ENCODE results near the gene OR10G4. TPM values are rescaled to one million over a fixed set of nuclear protein-coding genes. Genes with fewer than 3 reads are reported as not detected.
"Not testable (repeated sequence)": the region's sequence is repeated elsewhere in the genome, so short reads cannot be mapped to it uniquely, and the experiment has no call there.

The OR10G4 gene
- total and polyA plus RNA-seq, 10 of the 15 experiments (the other 5 are each of a cell fraction or from before 2014, with no cell fraction given): not detected

DNA sequence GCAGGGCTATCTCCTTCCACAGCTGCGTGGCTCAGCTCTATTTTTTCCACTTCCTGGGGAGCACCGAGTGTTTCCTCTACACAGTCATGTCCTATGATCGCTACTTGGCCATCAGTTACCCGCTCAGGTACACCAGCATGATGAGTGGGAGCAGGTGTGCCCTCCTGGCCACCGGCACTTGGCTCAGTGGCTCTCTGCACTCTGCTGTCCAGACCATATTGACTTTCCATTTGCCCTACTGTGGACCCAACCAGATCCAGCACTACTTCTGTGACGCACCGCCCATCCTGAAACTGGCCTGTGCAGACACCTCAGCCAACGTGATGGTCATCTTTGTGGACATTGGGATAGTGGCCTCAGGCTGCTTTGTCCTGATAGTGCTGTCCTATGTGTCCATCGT is 3.0 kb downstream of the OR10G4 start:
- DNase-seq (ENCODE audit: low read depth, low spot score); H3K27me3 ChIP-seq (replicated peaks in 1 of 2; ENCODE audit: control insufficient read depth in 2 of 2, insufficient read depth in 2 of 2, low read length in 1 of 2); H3K27ac ChIP-seq (ENCODE audit: control insufficient read depth, insufficient read depth); POLR2A ChIA-PET; H3K4me3 ChIP-seq; RAD21 ChIA-PET (ENCODE audit: unreplicated experiment); SMC1A ChIA-PET (ENCODE audit: uncharacterized antibody, unreplicated experiment); ATAC-seq; H3K4me1 ChIP-seq (ENCODE audit: control insufficient read depth, insufficient read depth, low read length); BruUV-seq (replicated peaks); H4K20me1 ChIP-seq (ENCODE audit: control insufficient read depth, insufficient read depth); H3K79me2 ChIP-seq (ENCODE audit: control insufficient read depth, insufficient read depth, low read length); intact Hi-C loops (cut with micrococcal nuclease; ENCODE audit: unreplicated experiment); FAIRE-seq; H3K4me2 ChIP-seq (ENCODE audit: control insufficient read depth, insufficient read depth); in situ Hi-C loops (cut with MboI); H3K36me3 ChIP-seq (ENCODE audit: control insufficient read depth in 2 of 2, insufficient read depth in 2 of 2, low read length in 1 of 2); H3K9me3 ChIP-seq (replicated peaks; ENCODE audit: control insufficient read depth, insufficient read depth, low read length); CTCF ChIA-PET; H3K9ac ChIP-seq (ENCODE audit: control insufficient read depth, insufficient read depth, low read length); H2AFZ ChIP-seq (ENCODE audit: control insufficient read depth, low read depth, low read length): not testable (repeated sequence)
- WGBS (ENCODE audit: insufficient coverage, insufficient replicate concordance, low lambda C conversion rate, missing lambda C conversion rate): 40% methylated on average over 5 of the region's 9 CpGs

DNA sequence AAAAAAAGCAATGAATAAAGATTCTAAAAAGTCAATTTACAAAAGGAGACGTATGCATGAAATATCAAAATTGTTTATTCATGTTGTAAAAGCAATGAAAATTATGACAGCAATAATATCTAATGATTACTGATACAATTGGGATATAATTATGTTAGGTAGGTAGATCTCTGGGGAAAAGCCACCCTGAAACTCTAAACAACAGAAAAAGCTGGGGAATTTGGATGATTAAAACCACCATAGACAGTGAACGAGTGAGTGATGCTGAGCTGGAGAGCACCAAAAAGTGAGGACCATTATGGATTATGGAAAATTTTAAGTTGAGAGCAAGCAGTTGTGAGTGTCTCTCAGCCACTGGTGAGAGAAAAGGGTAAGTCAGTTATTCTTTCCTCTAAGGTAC is 13.7 kb downstream of the OR10G4 start, which contains the start of gene OR10G8:
Gene OR10G8 (plus strand): TSS at position 301 of the 400 bp plus-strand sequence. CDS start 2,825 bp downstream, outside the sequence.
- no peak for FAIRE-seq
- SMC1A ChIA-PET (ENCODE audit: uncharacterized antibody, unreplicated experiment): no interaction called here
- no peak within 1 kb of the TSS for H3K4me2 ChIP-seq (ENCODE audit: control insufficient read depth, insufficient read depth)
- WGBS (ENCODE audit: insufficient coverage, insufficient replicate concordance, low lambda C conversion rate, missing lambda C conversion rate): 0% methylated on average over 2 of the region's 2 CpGs
- no peak within 1 kb of the TSS for H3K4me3 ChIP-seq
- POLR2A ChIA-PET: no interaction called here
- no peaks in the 10 kb centered on the region for H3K27me3 ChIP-seq (replicated peaks in 1 of 2; ENCODE audit: control insufficient read depth in 2 of 2, insufficient read depth in 2 of 2, low read length in 1 of 2)
- H3K79me2 ChIP-seq (ENCODE audit: control insufficient read depth, insufficient read depth, low read length): no peaks in the 10 kb centered on the region
- ATAC-seq: no peak
- in situ Hi-C loops (cut with MboI): no loop called here
- H2AFZ ChIP-seq (ENCODE audit: control insufficient read depth, low read depth, low read length): no peak within 1 kb of the TSS
- RAD21 ChIA-PET (ENCODE audit: unreplicated experiment): no interaction called here
- H3K9me3 ChIP-seq (replicated peaks; ENCODE audit: control insufficient read depth, insufficient read depth, low read length): no peaks in the 10 kb centered on the region
- no peaks in the 10 kb centered on the region for H3K36me3 ChIP-seq (ENCODE audit: control insufficient read depth in 2 of 2, insufficient read depth in 2 of 2, low read length in 1 of 2)
- DNase-seq (ENCODE audit: low read depth, low spot score): no peak
- CTCF ChIA-PET: no interaction called here
- H4K20me1 ChIP-seq (ENCODE audit: control insufficient read depth, insufficient read depth): no peaks in the 10 kb centered on the region
- intact Hi-C loops (cut with micrococcal nuclease; ENCODE audit: unreplicated experiment): no loop called here
- no TSS peak for BruUV-seq (replicated peaks)
- no peak within 1 kb of the TSS for H3K27ac ChIP-seq (ENCODE audit: control insufficient read depth, insufficient read depth)
- no peaks in the 10 kb centered on the region for H3K4me1 ChIP-seq (ENCODE audit: control insufficient read depth, insufficient read depth, low read length)
- H3K9ac ChIP-seq (ENCODE audit: control insufficient read depth, insufficient read depth, low read length): no peak within 1 kb of the TSS
- TF ChIP-seq SIX5 (IDR thresholded peaks at IDR 0.05; ENCODE audit: low read depth, low read length, severe bottlenecking) (no peak), FOXK2 (IDR thresholded peaks at IDR 0.05) (no peak), PAX5 (IDR thresholded peaks at IDR 0.05; ENCODE audit: borderline replicate concordance, low read depth, low read length) (no peak), CEBPB (IDR thresholded peaks at IDR 0.05; ENCODE audit: borderline replicate concordance in 1 of 2, low read depth in 2 of 2, low read length in 2 of 2) (no peak), ETV6 (conservative IDR thresholded peaks at IDR 0.05 in 1 of 2, IDR thresholded peaks at IDR 0.05 in 1 of 2; ENCODE audit: borderline replicate concordance in 1 of 2, low read depth in 1 of 2) (no peak), SUPT20H (IDR thresholded peaks at IDR 0.05; ENCODE audit: borderline replicate concordance, control insufficient read depth, low read depth, low read length) (no peak), MXI1 (IDR thresholded peaks at IDR 0.05; ENCODE audit: low read depth, low read length) (no peak), KDM1A (IDR thresholded peaks at IDR 0.05; ENCODE audit: borderline replicate concordance) (no peak), GABPA (IDR thresholded peaks at IDR 0.05; ENCODE audit: low read depth) (no peak), YY1 (IDR thresholded peaks at IDR 0.05; ENCODE audit: low read depth, low read length) (no peak), SMC3 (IDR thresholded peaks at IDR 0.05; ENCODE audit: borderline replicate concordance, low read length) (no peak), ZNF207 (IDR thresholded peaks at IDR 0.05; ENCODE audit: borderline replicate concordance) (no peak), WRNIP1 (IDR thresholded peaks at IDR 0.05; ENCODE audit: borderline replicate concordance, low read depth, low read length) (no peak), ZNF622 (IDR thresholded peaks at IDR 0.05) (no peak), NFYA (IDR thresholded peaks at IDR 0.05; ENCODE audit: borderline replicate concordance, low read depth, low read length) (no peak)
- TF ChIP-seq, protein P1, sequence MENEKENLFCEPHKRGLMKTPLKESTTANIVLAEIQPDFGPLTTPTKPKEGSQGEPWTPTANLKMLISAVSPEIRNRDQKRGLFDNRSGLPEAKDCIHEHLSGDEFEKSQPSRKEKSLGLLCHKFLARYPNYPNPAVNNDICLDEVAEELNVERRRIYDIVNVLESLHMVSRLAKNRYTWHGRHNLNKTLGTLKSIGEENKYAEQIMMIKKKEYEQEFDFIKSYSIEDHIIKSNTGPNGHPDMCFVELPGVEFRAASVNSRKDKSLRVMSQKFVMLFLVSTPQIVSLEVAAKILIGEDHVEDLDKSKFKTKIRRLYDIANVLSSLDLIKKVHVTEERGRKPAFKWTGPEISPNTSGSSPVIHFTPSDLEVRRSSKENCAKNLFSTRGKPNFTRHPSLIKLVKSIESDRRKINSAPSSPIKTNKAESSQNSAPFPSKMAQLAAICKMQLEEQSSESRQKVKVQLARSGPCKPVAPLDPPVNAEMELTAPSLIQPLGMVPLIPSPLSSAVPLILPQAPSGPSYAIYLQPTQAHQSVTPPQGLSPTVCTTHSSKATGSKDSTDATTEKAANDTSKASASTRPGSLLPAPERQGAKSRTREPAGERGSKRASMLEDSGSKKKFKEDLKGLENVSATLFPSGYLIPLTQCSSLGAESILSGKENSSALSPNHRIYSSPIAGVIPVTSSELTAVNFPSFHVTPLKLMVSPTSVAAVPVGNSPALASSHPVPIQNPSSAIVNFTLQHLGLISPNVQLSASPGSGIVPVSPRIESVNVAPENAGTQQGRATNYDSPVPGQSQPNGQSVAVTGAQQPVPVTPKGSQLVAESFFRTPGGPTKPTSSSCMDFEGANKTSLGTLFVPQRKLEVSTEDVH (IDR thresholded peaks at IDR 0.05; ENCODE audit: low read depth, partially characterized antibody): no peak
